Activated CD8-positive, alpha-beta memory T cell treated with anti-CD3 and anti-CD28 coated beads, Interleukin-2, amount 50 U/mL, for 4 hours (primary cell): ENCODE results near the gene BCAR3.
"Not testable (repeated sequence)": the region's sequence is repeated elsewhere in the genome, so short reads cannot be mapped to it uniquely, and the experiment has no call there.

Source experiments
- DNase-seq: peaks from one replicate; pipeline ENCODE4 v3.0.0-alpha.2; 2020

Gene BCAR3

GRCh38 chr1:93667642-93668041 is 14.0 kb downstream of the BCAR3 start:
- DNase-seq = no peak

GRCh38 chr1:93666613-93667384 is 14.8 kb downstream of the BCAR3 start:
- no peak for DNase-seq

- no peak for DNase-seq
Measured at GRCh38 chr1:93665015-93665414, 16.6 kb downstream of the BCAR3 start.

- DNase-seq = no peak
Measured at GRCh38 chr1:93663208-93663614, 18.4 kb downstream of the BCAR3 start.

- DNase-seq = no peak
Measured at GRCh38 chr1:93662481-93663207, 19.0 kb downstream of the BCAR3 start.

- DNase-seq = no peak
Measured at GRCh38 chr1:93661829-93662474, 19.7 kb downstream of the BCAR3 start.

- not testable (repeated sequence) for DNase-seq
Measured at GRCh38 chr1:93661341-93661740, 20.3 kb downstream of the BCAR3 start.

GRCh38 chr1:93659822-93660503 is 21.7 kb downstream of the BCAR3 start:
- no peak for DNase-seq

GRCh38 chr1:93658188-93658587 is 23.4 kb downstream of the BCAR3 start:
- DNase-seq = no peak

- no peak for DNase-seq
Measured at GRCh38 chr1:93656491-93656890, 25.1 kb downstream of the BCAR3 start.

GRCh38 chr1:93653656-93654055 is 28.0 kb downstream of the BCAR3 start:
- DNase-seq = no peak

- DNase-seq = no peak
Measured at GRCh38 chr1:93652323-93652949, 29.2 kb downstream of the BCAR3 start.

GRCh38 chr1:93651695-93652094 is 29.9 kb downstream of the BCAR3 start:
- no peak for DNase-seq

GRCh38 chr1:93650159-93650558 is 31.5 kb downstream of the BCAR3 start:
- not testable (repeated sequence) for DNase-seq

- no peak for DNase-seq
Measured at GRCh38 chr1:93649231-93649630, 32.4 kb downstream of the BCAR3 start.

GRCh38 chr1:93648656-93649055 is 33.0 kb downstream of the BCAR3 start:
- DNase-seq = no peak

- no peak for DNase-seq
Measured at GRCh38 chr1:93641527-93641926, 40.1 kb downstream of the BCAR3 start.

GRCh38 chr1:93640656-93641440 is 40.8 kb downstream of the BCAR3 start:
- no peak for DNase-seq

- DNase-seq = no peak
Measured at GRCh38 chr1:93638981-93639380, 42.7 kb downstream of the BCAR3 start.

GRCh38 chr1:93638307-93638847 is 43.3 kb downstream of the BCAR3 start:
- DNase-seq = no peak

- no peak for DNase-seq
Measured at GRCh38 chr1:93636712-93637111, 44.9 kb downstream of the BCAR3 start.
